Liver (tissue), 2 donors: ENCODE measurements around the gene HOXB3.

ENCODE experiments used
- ATF3 ChIP-seq: IDR thresholded peaks from 2 replicates; pipeline ENCODE4 v1.6.1; 2016; ENCODE audit warnings: antibody characterized with exemption
- GABPA ChIP-seq, 2 donors: IDR thresholded peaks in 1 of 2; conservative IDR thresholded peaks in 1 of 2; 2 replicates each; pipeline ENCODE4 v1.6.1; 2016; ENCODE audit warnings: antibody characterized with exemption in 2 of 2, mild to moderate bottlenecking in 1 of 2, moderate library complexity in 1 of 2
- RAD21 ChIP-seq, 2 donors: IDR thresholded peaks; 2 replicates each; pipeline ENCODE4 v1.6.1; 2016; ENCODE audit warnings: antibody characterized with exemption in 2 of 2, mild to moderate bottlenecking in 2 of 2
- REST ChIP-seq: IDR thresholded peaks from 2 replicates; pipeline ENCODE4 v1.6.1; 2016; ENCODE audit warnings: antibody characterized with exemption, mild to moderate bottlenecking
- donor health status: healthy.

GRCh38 chr17:48558057-48558830, 31.8 kb downstream of the HOXB3 start:
- TF ChIP-seq RAD21 (IDR thresholded peaks at IDR 0.05) (no peak), GABPA (IDR thresholded peaks at IDR 0.05 in 1 of 2, conservative IDR thresholded peaks at IDR 0.05 in 1 of 2) (no peak), REST (no peak), ATF3 (no peak)
